Smooth muscle cell (in vitro differentiated cells): ENCODE data around the gene MB21D2. TPM values are rescaled to one million over a fixed set of nuclear protein-coding genes. Genes with fewer than 3 reads are reported as not detected.
"Not testable (repeated sequence)": the region's sequence is repeated elsewhere in the genome, so short reads cannot be mapped to it uniquely, and the experiment has no call there.

Experiments
- DNase-seq: peaks from one replicate; lab custom pipeline; 2025; ENCODE audit not compliant: unreplicated experiment; lab: John Stamatoyannopoulos, UW
- H2AFZ ChIP-seq: fragments of 200-600 bp; sonication (generic); 2 replicates; pipeline ENCODE4 v1.6.0; 2016; ENCODE audit warnings: antibody characterized with exemption, low read depth, mild to moderate bottlenecking
- H3F3A ChIP-seq: fragments of 200-600 bp; sonication (generic); 2 replicates; pipeline ENCODE4 v1.6.0; 2017; ENCODE audit warnings: antibody characterized with exemption, low read depth
- H3K27ac ChIP-seq: fragments of 200-600 bp; sonication (generic); 2 replicates; pipeline ENCODE4 v1.5.1; 2016; ENCODE audit warnings: low read depth, mild to moderate bottlenecking
- H3K27me3 ChIP-seq: fragments of 200-600 bp; sonication (generic); 2 replicates; pipeline ENCODE4 v1.6.1; 2016; ENCODE audit warnings: low read depth, mild to moderate bottlenecking
- H3K36me3 ChIP-seq: fragments of 200-600 bp; sonication (generic); 2 replicates; pipeline ENCODE4 v1.5.1; 2016; ENCODE audit warnings: low read depth
- H3K4me1 ChIP-seq: fragments of 200-600 bp; sonication (generic); 2 replicates; pipeline ENCODE4 v1.5.1; 2016; ENCODE audit warnings: low read depth
- H3K4me2 ChIP-seq: fragments of 200-600 bp; sonication (generic); 2 replicates; pipeline ENCODE4 v1.6.0; 2016; ENCODE audit warnings: mild to moderate bottlenecking
- H3K4me3 ChIP-seq: fragments of 200-600 bp; sonication (generic); 2 replicates; pipeline ENCODE4 v1.5.1; 2016; ENCODE audit warnings: mild to moderate bottlenecking
- H3K79me2 ChIP-seq: fragments of 200-600 bp; sonication (generic); 2 replicates; pipeline ENCODE4 v1.6.0; 2016; ENCODE audit warnings: low read depth, mild to moderate bottlenecking
- H3K9ac ChIP-seq: fragments of 200-600 bp; sonication (generic); 2 replicates; pipeline ENCODE4 v1.6.0; 2016; ENCODE audit warnings: low read depth
- H3K9me3 ChIP-seq: fragments of 200-600 bp; sonication (generic); replicated peaks from 2 replicates; pipeline ENCODE4 v1.5.1; 2016; ENCODE audit warnings: low read depth
- H4K20me1 ChIP-seq: fragments of 200-600 bp; sonication (generic); 2 replicates; pipeline ENCODE4 v1.6.0; 2016; ENCODE audit warnings: low read depth
- whole genome bisulfite sequencing: methylation state at CpG from one replicate; pipeline ENCODE4 v1.1.7; 2016; ENCODE audit warnings: low lambda C conversion rate; 5-methylcytosine and 5-hydroxymethylcytosine counted together
- polyA plus RNA-seq: library from polyadenylated mRNA; unstranded; fragments of >200 nt; fragmentation: Nextera tagmentation; extraction: Ambion mirVana; gene quantifications from 2 replicates; pipeline ENCODE4 v1.2.1, GENCODE V29; 2016
- total RNA-seq: library from RNA; depleted of rRNA; stranded (reverse); fragments of >200 nt; gene quantifications from 2 replicates; pipeline ENCODE4 v1.2.3, GENCODE V29; 2014
- TF ChIP-seq, protein P1 (sequence below): fragments of 200-600 bp; sonication (generic); IDR thresholded peaks from 2 replicates; pipeline ENCODE4 v1.5.1; 2017; ENCODE audit warnings: borderline replicate concordance, mild to moderate bottlenecking, antibody characterized with exemption; ENCODE audit not compliant: insufficient read depth, poor library complexity, severe bottlenecking

Gene MB21D2
- total and polyA plus RNA-seq, 2 experiments from 2014 or later: 5.2 to 17.1 TPM

- H3K27me3 ChIP-seq: no peaks in the 10 kb centered on the region
- no peaks in the 10 kb centered on the region for H3K36me3 ChIP-seq
- no peak overlapping the region for H3K4me2 ChIP-seq
- H3K4me1 ChIP-seq: no peaks in the 10 kb centered on the region
- no peak overlapping the region for H3K9ac ChIP-seq
- no peak overlapping the region for H3K27ac ChIP-seq
- no peak overlapping the region for H3K4me3 ChIP-seq
- no peaks in the 10 kb centered on the region for H3K79me2 ChIP-seq
- 91% methylated on average over 6 of the region's 6 CpGs for WGBS
- H3K9me3 ChIP-seq: no peaks in the 10 kb centered on the region
- no peak overlapping the region for H2AFZ ChIP-seq
- peaks cover 5% of the 10 kb centered on the region for H4K20me1 ChIP-seq
- H3F3A ChIP-seq: no peaks in the 10 kb centered on the region
- DNase-seq: no peak
- TF ChIP-seq, protein P1, sequence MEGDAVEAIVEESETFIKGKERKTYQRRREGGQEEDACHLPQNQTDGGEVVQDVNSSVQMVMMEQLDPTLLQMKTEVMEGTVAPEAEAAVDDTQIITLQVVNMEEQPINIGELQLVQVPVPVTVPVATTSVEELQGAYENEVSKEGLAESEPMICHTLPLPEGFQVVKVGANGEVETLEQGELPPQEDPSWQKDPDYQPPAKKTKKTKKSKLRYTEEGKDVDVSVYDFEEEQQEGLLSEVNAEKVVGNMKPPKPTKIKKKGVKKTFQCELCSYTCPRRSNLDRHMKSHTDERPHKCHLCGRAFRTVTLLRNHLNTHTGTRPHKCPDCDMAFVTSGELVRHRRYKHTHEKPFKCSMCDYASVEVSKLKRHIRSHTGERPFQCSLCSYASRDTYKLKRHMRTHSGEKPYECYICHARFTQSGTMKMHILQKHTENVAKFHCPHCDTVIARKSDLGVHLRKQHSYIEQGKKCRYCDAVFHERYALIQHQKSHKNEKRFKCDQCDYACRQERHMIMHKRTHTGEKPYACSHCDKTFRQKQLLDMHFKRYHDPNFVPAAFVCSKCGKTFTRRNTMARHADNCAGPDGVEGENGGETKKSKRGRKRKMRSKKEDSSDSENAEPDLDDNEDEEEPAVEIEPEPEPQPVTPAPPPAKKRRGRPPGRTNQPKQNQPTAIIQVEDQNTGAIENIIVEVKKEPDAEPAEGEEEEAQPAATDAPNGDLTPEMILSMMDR: no peak
These were observed 122.6 kb downstream of the MB21D2 start for GRCh38 chr3:192795021-192795420.

GRCh38 chr3:192794216-192794615 is 123.4 kb downstream of the MB21D2 start:
- Histone ChIP-seq H3K27me3 (no peaks in the 10 kb centered on the region), H3K79me2 (no peaks in the 10 kb centered on the region), H3K9me3 (no peaks in the 10 kb centered on the region), H4K20me1 (no peaks in the 10 kb centered on the region), H3K36me3 (no peaks in the 10 kb centered on the region), H3K9ac (no peak overlapping the region), H3K27ac (no peak overlapping the region), H2AFZ (no peak overlapping the region), H3K4me1 (no peaks in the 10 kb centered on the region), H3K4me3 (no peak overlapping the region), H3K4me2 (no peak overlapping the region), H3F3A (no peaks in the 10 kb centered on the region)
- 79% methylated on average over 3 of the region's 3 CpGs for WGBS
- DNase-seq: no peak
- TF ChIP-seq, protein P1: no peak

- not testable (repeated sequence) for H3K27me3 ChIP-seq
- WGBS: 69% methylated on average over 35 of the region's 57 CpGs
- TF ChIP-seq, protein P1: peak; percentile 19
These were observed 128.7 kb downstream of the MB21D2 start for GRCh38 chr3:192788816-192789515.

DNA sequence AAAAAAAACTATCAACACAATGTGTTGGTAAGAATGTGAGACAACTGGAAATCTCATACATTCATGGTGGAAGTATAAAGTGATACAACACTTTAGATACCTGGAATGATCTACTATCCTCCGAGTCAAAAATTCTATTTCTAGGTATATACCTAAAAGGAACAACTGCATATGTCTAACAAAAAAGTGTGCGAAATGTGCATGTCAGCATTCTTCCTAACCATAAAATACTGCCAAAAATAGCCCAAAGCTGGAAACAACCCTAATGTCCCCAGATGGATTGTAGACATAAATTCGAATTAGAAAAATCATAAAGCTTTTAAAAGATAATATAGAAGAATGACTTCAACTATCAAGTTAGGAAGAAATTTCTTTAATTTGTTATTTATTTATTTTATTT is 139.1 kb downstream of the MB21D2 start:
- TF ChIP-seq, protein P1: no peak
- 89% methylated on average over 3 of the region's 3 CpGs for WGBS
- Histone ChIP-seq H4K20me1 (no peaks in the 10 kb centered on the region), H3K4me2 (no peak overlapping the region), H3K79me2 (no peaks in the 10 kb centered on the region), H3K9ac (no peak overlapping the region), H3K27ac (no peak overlapping the region), H3K27me3 (no peaks in the 10 kb centered on the region), H2AFZ (no peak overlapping the region), H3K36me3 (no peaks in the 10 kb centered on the region), H3K4me3 (no peak overlapping the region), H3K4me1 (no peaks in the 10 kb centered on the region), H3K9me3 (no peaks in the 10 kb centered on the region), H3F3A (no peaks in the 10 kb centered on the region)
- no peak for DNase-seq

More at GRCh38 chr3:192788816-192789515, 128.7 kb downstream of the MB21D2 start:
- not testable (repeated sequence) for H3K4me1 ChIP-seq, H4K20me1 ChIP-seq, H3K9ac ChIP-seq, H3K36me3 ChIP-seq, DNase-seq, H3K9me3 ChIP-seq, H3F3A ChIP-seq, H2AFZ ChIP-seq, H3K79me2 ChIP-seq, H3K27ac ChIP-seq
- H3K4me2 ChIP-seq: peak overlapping the region; percentile 48
- peak overlapping the region; percentile 26 for H3K4me3 ChIP-seq

DNA sequence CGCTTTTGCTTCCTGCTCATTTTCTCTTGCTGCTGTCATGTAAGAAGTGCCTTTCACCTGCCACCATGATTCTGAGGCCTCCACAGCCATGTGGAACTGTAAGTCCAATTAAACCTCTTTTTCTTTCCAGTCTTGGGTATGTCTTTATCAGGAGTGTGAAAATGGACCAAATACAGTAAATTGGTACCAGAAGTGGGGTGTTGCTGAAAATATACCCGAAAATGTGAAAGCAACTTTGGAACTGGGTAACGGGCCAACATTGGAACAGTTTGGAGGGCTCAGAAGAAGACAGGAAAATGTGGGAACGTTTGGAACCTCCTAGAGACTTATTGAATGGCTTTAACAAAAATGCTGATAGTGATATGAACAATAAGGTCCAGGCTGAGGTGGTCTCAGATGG is 143.3 kb downstream of the MB21D2 start:
- not testable (repeated sequence) for H3K4me1 ChIP-seq, H3K4me2 ChIP-seq, H3K79me2 ChIP-seq, H3K9me3 ChIP-seq, DNase-seq, H3K36me3 ChIP-seq, H3K27me3 ChIP-seq, H3F3A ChIP-seq, H3K4me3 ChIP-seq, H4K20me1 ChIP-seq, H3K9ac ChIP-seq, H3K27ac ChIP-seq, H2AFZ ChIP-seq
- 83% methylated on average over 4 of the region's 4 CpGs for WGBS
